HCT116 (cell line): ENCODE results near the gene UQCR11. TPM values are rescaled to one million over a fixed set of nuclear protein-coding genes. Genes with fewer than 3 reads are reported as not detected.

Experiments used
- ATAC-seq: fragments of 200-7000 bp; cut with Tn5 transposase; 2 replicates; pipeline ENCODE4 v1.9.1; 2020; ENCODE audit warnings: mild to moderate bottlenecking, moderate library complexity
- BruUV-seq: library from RNA; stranded (reverse); fragments of 400-500 nt; replicated peaks from 2 replicates; lab custom pipeline; 2021; lab: Mats Ljungman, UMichigan
- CTCF ChIA-PET: fragments of 300-600 bp; sonication (Branson Sonifier 250); formaldehyde crosslinking; loops from one replicate; lab custom pipeline; 2021; ENCODE audit warnings: antibody characterized with exemption; lab: Charles Lee
- POLR2A ChIA-PET: fragments of 300-600, 350-600 bp; sonication (Branson Sonifier 250); formaldehyde crosslinking; loops from one replicate; lab custom pipeline; 2021; ENCODE audit warnings: antibody characterized with exemption; lab: Charles Lee
- RAD21 ChIA-PET, 2 experiments: fragments of 300-600 bp; sonication (Branson Sonifier 250); formaldehyde crosslinking; loops; one replicate each; lab custom pipeline; 2023; ENCODE audit warnings: low total read pairs in 2 of 2; ENCODE audit not compliant: uncharacterized antibody in 2 of 2, unreplicated experiment in 2 of 2, low non-redundant PET in 1 of 2; lab: Charles Lee
- DNase-seq: peaks from one replicate; pipeline ENCODE4 v3.0.0-alpha.2; 2010; ENCODE audit warnings: low read depth, low spot score
- H2AFZ ChIP-seq: fragments of 200-600 bp; shearing (Covaris generic), sonication (generic); 2 replicates; pipeline ENCODE4 v1.6.1; 2017; ENCODE audit warnings: low read depth, mixed run types, mixed read lengths, antibody characterized with exemption, low read length; ENCODE audit not compliant: poor library complexity, severe bottlenecking
- H3K27ac ChIP-seq: 2 replicates; pipeline ENCODE4 v1.5.1; 2012; ENCODE audit warnings: low read depth, low read length
- H3K27me3 ChIP-seq: fragments of 200-600 bp; sonication (generic); 2 replicates; pipeline ENCODE4 v1.6.1; 2016; ENCODE audit warnings: mixed run types, low read length, mixed read lengths; ENCODE audit not compliant: insufficient read depth
- H3K36me3 ChIP-seq, 2 experiments: fragments of 200-500 bp in 1 of 2; fragments of 200-600 bp in 1 of 2; sonication (Bioruptor generic) in 1 of 2; sonication (generic) in 1 of 2; 2 replicates each; pipeline versions ENCODE4 v1.5.1 to v1.6.1; 2014 to 2016; ENCODE audit warnings: low read length in 2 of 2, inconsistent platforms in 1 of 2, mixed read lengths in 1 of 2, mixed run types in 1 of 2; ENCODE audit not compliant: insufficient read depth in 2 of 2, control insufficient read depth in 1 of 2
- H3K4me1 ChIP-seq, 2 experiments: fragments of 200-600 bp in 1 of 2; sonication (generic) in 1 of 2; 2 replicates each; pipeline versions ENCODE4 v1.5.1 to v1.6.1; 2012 to 2017; ENCODE audit warnings: low read length in 2 of 2, inconsistent platforms in 1 of 2, mild to moderate bottlenecking in 1 of 2, mixed read lengths in 1 of 2, mixed run types in 1 of 2, moderate library complexity in 1 of 2; ENCODE audit not compliant: insufficient read depth in 2 of 2, control insufficient read depth in 1 of 2
- H3K4me2 ChIP-seq: fragments of 200-600 bp; sonication (generic); 2 replicates; pipeline ENCODE4 v1.6.1; 2017; ENCODE audit warnings: mixed run types, low read length, mixed read lengths
- H3K4me3 ChIP-seq, 2 experiments: fragments of 200-600 bp in 1 of 2; sonication (generic) in 1 of 2; replicated peaks in 1 of 2; 2 replicates each; pipeline ENCODE4 v1.5.1; 2011 to 2016; ENCODE audit warnings: low read length in 2 of 2, control low read depth in 1 of 2, low read depth in 1 of 2, mild to moderate bottlenecking in 1 of 2, mixed read lengths in 1 of 2, mixed run types in 1 of 2
- H3K79me2 ChIP-seq: fragments of 200-600 bp; sonication (generic); 2 replicates; pipeline ENCODE4 v1.6.1; 2017; ENCODE audit warnings: mild to moderate bottlenecking, mixed run types, low read length, moderate library complexity, mixed read lengths; ENCODE audit not compliant: insufficient read depth
- H3K9ac ChIP-seq: fragments of 200-600 bp; sonication (generic); 2 replicates; pipeline ENCODE4 v1.6.1; 2016; ENCODE audit warnings: low read length, mixed read lengths
- H3K9me2 ChIP-seq: fragments of 200-600 bp; sonication (generic), shearing (Covaris generic); 2 replicates; pipeline ENCODE4 v1.6.1; 2017; ENCODE audit warnings: mixed run types, mild to moderate bottlenecking, moderate library complexity; ENCODE audit not compliant: insufficient read depth
- H3K9me3 ChIP-seq, 2 experiments: fragments of 200-500 bp in 1 of 2; fragments of 200-600 bp in 1 of 2; sonication (Bioruptor generic) in 1 of 2; sonication (generic) in 1 of 2; 2 replicates each; pipeline ENCODE4 v1.6.1; 2014 to 2017; ENCODE audit warnings: low read length in 2 of 2, mixed read lengths in 2 of 2, inconsistent platforms in 1 of 2, low read depth in 1 of 2, mild to moderate bottlenecking in 1 of 2, mixed run types in 1 of 2, moderate library complexity in 1 of 2; ENCODE audit not compliant: control insufficient read depth in 1 of 2, insufficient read depth in 1 of 2
- H4K20me1 ChIP-seq: fragments of 200-600 bp; sonication (generic), shearing (Covaris generic); 2 replicates; pipeline ENCODE4 v1.6.1; 2017; ENCODE audit warnings: mixed run types, mild to moderate bottlenecking, moderate library complexity; ENCODE audit not compliant: insufficient read depth
- CBX3 ChIP-seq: IDR thresholded peaks from 2 replicates; pipeline ENCODE4 v1.6.1; 2012; ENCODE audit warnings: low read depth
- EZH2 ChIP-seq: fragments of 200-600 bp; sonication (generic); IDR thresholded peaks from 2 replicates; pipeline ENCODE4 v1.6.1; 2017; ENCODE audit warnings: antibody characterized with exemption, mixed run types
- FOSL1 ChIP-seq: IDR thresholded peaks from 2 replicates; pipeline ENCODE4 v1.6.1; 2012; ENCODE audit warnings: low read depth
- POLR2A ChIP-seq: IDR thresholded peaks from 2 replicates; pipeline ENCODE4 v1.7.0; 2011; ENCODE audit warnings: borderline replicate concordance; ENCODE audit not compliant: insufficient read depth, insufficient read length; ENCODE audit errors: extremely low read depth
- REST ChIP-seq: IDR thresholded peaks from 2 replicates; pipeline ENCODE4 v1.6.1; 2012; ENCODE audit warnings: low read depth
- SIN3A ChIP-seq: IDR thresholded peaks from 2 replicates; pipeline ENCODE4 v1.6.1; 2012; ENCODE audit warnings: low read depth
- intact Hi-C: fragments of 100-400 bp; cut with micrococcal nuclease; formaldehyde crosslinking; loops from 2 replicates; pipeline ENCODE4 v1.10.0; 2022
- total RNA-seq: library from RNA; stranded (reverse); gene quantifications from one replicate; pipeline ENCODE4 v1.2.1, GENCODE V29; 2021; ENCODE audit not compliant: unreplicated experiment

Gene UQCR11
- total RNA-seq, 1 experiment from 2014 or later = 303 TPM

- Histone ChIP-seq H3K9ac (no peak overlapping the region), H3K79me2 (peaks cover 23% of the 10 kb centered on the region), H3K9me2 (no peaks in the 10 kb centered on the region), H4K20me1 (no peaks in the 10 kb centered on the region), H3K27ac (no peak overlapping the region), H3K4me2 (no peak overlapping the region), H3K4me1 (no peaks in the 10 kb centered on the region), H3K27me3 (no peaks in the 10 kb centered on the region), H3K4me3 (no peak overlapping the region), H3K36me3 (peaks cover 0 to 9% of the 10 kb centered on the region in 2 experiments; a peak in 1 of 4 replicates), H2AFZ (no peak overlapping the region), H3K9me3 (no peaks in the 10 kb centered on the region)
- ChIA-PET RAD21 (no interaction called here), CTCF (no interaction called here), POLR2A (no interaction called here)
- TF ChIP-seq POLR2A (no peak), CBX3 (no peak), REST (no peak), FOSL1 (no peak), SIN3A (no peak), EZH2 (no peak)
- no peak for DNase-seq
- ATAC-seq = no peak
- intact Hi-C loops = no loop called here
- no TSS peak for BruUV-seq
These were observed 48.7 kb downstream of the UQCR11 start for GRCh38 chr19:1556390-1557070.
